ENCODE data around the gene CREM.

Gene CREM

GRCh38 chr10:35188954-35189353 lies 62.3 kb downstream of the CREM start:
- H3K9ac ChIP-seq (ENCODE audit: low read depth in 1 of 2, low read length in 2 of 2) = no peak overlapping the region
- no peak overlapping the region for H3K27ac ChIP-seq (ENCODE audit: low read depth, low read length)
- H3K4me1 ChIP-seq (ENCODE audit: control insufficient read depth in 1 of 2, insufficient read depth in 2 of 2, low read length in 2 of 2) = no peaks in the 10 kb centered on the region
- no peak overlapping the region for H3K4me3 ChIP-seq (ENCODE audit: low read depth in 1 of 2, low read length in 2 of 2)
- no peaks in the 10 kb centered on the region for H3K9me3 ChIP-seq (ENCODE audit: control insufficient read depth in 1 of 2, low read length in 2 of 2)
- H3K27me3 ChIP-seq (ENCODE audit: control insufficient read depth in 1 of 2, insufficient read depth in 2 of 2, low read length in 2 of 2) = no peaks in the 10 kb centered on the region
- H3K36me3 ChIP-seq (ENCODE audit: control insufficient read depth in 1 of 2, insufficient read depth in 2 of 2, low read length in 2 of 2) = no peaks in the 10 kb centered on the region

- Histone ChIP-seq H3K9ac (ENCODE audit: low read depth in 1 of 2, low read length in 2 of 2) (no peak overlapping the region), H3K27me3 (ENCODE audit: control insufficient read depth in 1 of 2, insufficient read depth in 2 of 2, low read length in 2 of 2) (no peaks in the 10 kb centered on the region), H3K4me1 (ENCODE audit: control insufficient read depth in 1 of 2, insufficient read depth in 2 of 2, low read length in 2 of 2) (no peaks in the 10 kb centered on the region), H3K4me3 (ENCODE audit: low read depth in 1 of 2, low read length in 2 of 2) (no peak overlapping the region), H3K9me3 (ENCODE audit: control insufficient read depth in 1 of 2, low read length in 2 of 2) (no peaks in the 10 kb centered on the region), H3K27ac (ENCODE audit: low read depth, low read length) (no peak overlapping the region), H3K36me3 (ENCODE audit: control insufficient read depth in 1 of 2, insufficient read depth in 2 of 2, low read length in 2 of 2) (no peaks in the 10 kb centered on the region)
These were observed 64.9 kb downstream of the CREM start for GRCh38 chr10:35191523-35191922.

GRCh38 chr10:35192645-35193249 lies 66.1 kb downstream of the CREM start:
- H3K27ac ChIP-seq (ENCODE audit: low read depth, low read length) = no peak overlapping the region
- H3K27me3 ChIP-seq (ENCODE audit: control insufficient read depth in 1 of 2, insufficient read depth in 2 of 2, low read length in 2 of 2) = no peaks in the 10 kb centered on the region
- H3K9ac ChIP-seq (ENCODE audit: low read depth in 1 of 2, low read length in 2 of 2) = no peak overlapping the region
- no peaks in the 10 kb centered on the region for H3K9me3 ChIP-seq (ENCODE audit: control insufficient read depth in 1 of 2, low read length in 2 of 2)
- H3K36me3 ChIP-seq (ENCODE audit: control insufficient read depth in 1 of 2, insufficient read depth in 2 of 2, low read length in 2 of 2) = no peaks in the 10 kb centered on the region
- no peak overlapping the region for H3K4me3 ChIP-seq (ENCODE audit: low read depth in 1 of 2, low read length in 2 of 2)
- no peaks in the 10 kb centered on the region for H3K4me1 ChIP-seq (ENCODE audit: control insufficient read depth in 1 of 2, insufficient read depth in 2 of 2, low read length in 2 of 2)

- no peak overlapping the region for H3K27ac ChIP-seq (ENCODE audit: low read depth, low read length)
- H3K4me3 ChIP-seq (ENCODE audit: low read depth in 1 of 2, low read length in 2 of 2) = no peak overlapping the region
- H3K9me3 ChIP-seq (ENCODE audit: control insufficient read depth in 1 of 2, low read length in 2 of 2) = no peaks in the 10 kb centered on the region
- H3K36me3 ChIP-seq (ENCODE audit: control insufficient read depth in 1 of 2, insufficient read depth in 2 of 2, low read length in 2 of 2) = no peaks in the 10 kb centered on the region
- no peak overlapping the region for H3K9ac ChIP-seq (ENCODE audit: low read depth in 1 of 2, low read length in 2 of 2)
- no peaks in the 10 kb centered on the region for H3K4me1 ChIP-seq (ENCODE audit: control insufficient read depth in 1 of 2, insufficient read depth in 2 of 2, low read length in 2 of 2)
- no peaks in the 10 kb centered on the region for H3K27me3 ChIP-seq (ENCODE audit: control insufficient read depth in 1 of 2, insufficient read depth in 2 of 2, low read length in 2 of 2)
These were observed 67.8 kb downstream of the CREM start for GRCh38 chr10:35194471-35194870.

- Histone ChIP-seq H3K27ac (ENCODE audit: low read depth, low read length) (peak overlapping the region; percentile 88), H3K4me3 (ENCODE audit: low read depth in 1 of 2, low read length in 2 of 2) (no peak overlapping the region), H3K9ac (ENCODE audit: low read depth in 1 of 2, low read length in 2 of 2) (peak overlapping the region in 1 of 2 donors; percentile 81), H3K27me3 (ENCODE audit: control insufficient read depth in 1 of 2, insufficient read depth in 2 of 2, low read length in 2 of 2) (no peaks in the 10 kb centered on the region), H3K9me3 (ENCODE audit: control insufficient read depth in 1 of 2, low read length in 2 of 2) (no peaks in the 10 kb centered on the region), H3K4me1 (ENCODE audit: control insufficient read depth in 1 of 2, insufficient read depth in 2 of 2, low read length in 2 of 2) (no peaks in the 10 kb centered on the region), H3K36me3 (ENCODE audit: control insufficient read depth in 1 of 2, insufficient read depth in 2 of 2, low read length in 2 of 2) (no peaks in the 10 kb centered on the region)
These were observed 68.3 kb downstream of the CREM start for GRCh38 chr10:35194906-35195305.

- no peaks in the 10 kb centered on the region for H3K9me3 ChIP-seq (ENCODE audit: control insufficient read depth in 1 of 2, low read length in 2 of 2)
- H3K9ac ChIP-seq (ENCODE audit: low read depth in 1 of 2, low read length in 2 of 2) = peak overlapping the region; percentile 59 to 81
- H3K27me3 ChIP-seq (ENCODE audit: control insufficient read depth in 1 of 2, insufficient read depth in 2 of 2, low read length in 2 of 2) = no peaks in the 10 kb centered on the region
- H3K4me1 ChIP-seq (ENCODE audit: control insufficient read depth in 1 of 2, insufficient read depth in 2 of 2, low read length in 2 of 2) = no peaks in the 10 kb centered on the region
- H3K27ac ChIP-seq (ENCODE audit: low read depth, low read length) = peak overlapping the region; percentile 88
- H3K36me3 ChIP-seq (ENCODE audit: control insufficient read depth in 1 of 2, insufficient read depth in 2 of 2, low read length in 2 of 2) = no peaks in the 10 kb centered on the region
- peak overlapping the region; percentile 72 for H3K4me3 ChIP-seq (ENCODE audit: low read depth in 1 of 2, low read length in 2 of 2)
These were observed 69.0 kb downstream of the CREM start for GRCh38 chr10:35195361-35196306.

- no peak overlapping the region for H3K27ac ChIP-seq (ENCODE audit: low read depth, low read length)
- no peak overlapping the region for H3K9ac ChIP-seq (ENCODE audit: low read depth in 1 of 2, low read length in 2 of 2)
- H3K9me3 ChIP-seq (ENCODE audit: control insufficient read depth in 1 of 2, low read length in 2 of 2) = no peaks in the 10 kb centered on the region
These were observed 73.8 kb downstream of the CREM start for GRCh38 chr10:35200487-35200886.

GRCh38 chr10:35201234-35201633 lies 74.6 kb downstream of the CREM start:
- Histone ChIP-seq H3K4me3 (ENCODE audit: low read depth in 1 of 2, low read length in 2 of 2) (no peak overlapping the region), H3K27ac (ENCODE audit: low read depth, low read length) (no peak overlapping the region), H3K9me3 (ENCODE audit: control insufficient read depth in 1 of 2, low read length in 2 of 2) (no peaks in the 10 kb centered on the region), H3K9ac (ENCODE audit: low read depth in 1 of 2, low read length in 2 of 2) (no peak overlapping the region), H3K27me3 (ENCODE audit: control insufficient read depth in 1 of 2, insufficient read depth in 2 of 2, low read length in 2 of 2) (no peaks in the 10 kb centered on the region), H3K4me1 (ENCODE audit: control insufficient read depth in 1 of 2, insufficient read depth in 2 of 2, low read length in 2 of 2) (no peaks in the 10 kb centered on the region), H3K36me3 (ENCODE audit: control insufficient read depth in 1 of 2, insufficient read depth in 2 of 2, low read length in 2 of 2) (no peaks in the 10 kb centered on the region)

More at GRCh38 chr10:35200487-35200886, 73.8 kb downstream of the CREM start:
- Histone ChIP-seq H3K36me3 (ENCODE audit: control insufficient read depth in 1 of 2, insufficient read depth in 2 of 2, low read length in 2 of 2) (no peaks in the 10 kb centered on the region), H3K27me3 (ENCODE audit: control insufficient read depth in 1 of 2, insufficient read depth in 2 of 2, low read length in 2 of 2) (no peaks in the 10 kb centered on the region), H3K4me1 (ENCODE audit: control insufficient read depth in 1 of 2, insufficient read depth in 2 of 2, low read length in 2 of 2) (no peaks in the 10 kb centered on the region), H3K4me3 (ENCODE audit: low read depth in 1 of 2, low read length in 2 of 2) (no peak overlapping the region)

- H3K36me3 ChIP-seq (ENCODE audit: control insufficient read depth in 1 of 2, insufficient read depth in 2 of 2, low read length in 2 of 2) = no peaks in the 10 kb centered on the region
- no peaks in the 10 kb centered on the region for H3K9me3 ChIP-seq (ENCODE audit: control insufficient read depth in 1 of 2, low read length in 2 of 2)
- no peaks in the 10 kb centered on the region for H3K27me3 ChIP-seq (ENCODE audit: control insufficient read depth in 1 of 2, insufficient read depth in 2 of 2, low read length in 2 of 2)
- H3K9ac ChIP-seq (ENCODE audit: low read depth in 1 of 2, low read length in 2 of 2) = no peak overlapping the region
- no peak overlapping the region for H3K4me3 ChIP-seq (ENCODE audit: low read depth in 1 of 2, low read length in 2 of 2)
- no peak overlapping the region for H3K27ac ChIP-seq (ENCODE audit: low read depth, low read length)
- H3K4me1 ChIP-seq (ENCODE audit: control insufficient read depth in 1 of 2, insufficient read depth in 2 of 2, low read length in 2 of 2) = no peaks in the 10 kb centered on the region
These were observed 75.4 kb downstream of the CREM start for GRCh38 chr10:35202050-35202449.

GRCh38 chr10:35203745-35204144 lies 77.1 kb downstream of the CREM start:
- Histone ChIP-seq H3K9ac (ENCODE audit: low read depth in 1 of 2, low read length in 2 of 2) (no peak overlapping the region), H3K4me3 (ENCODE audit: low read depth in 1 of 2, low read length in 2 of 2) (no peak overlapping the region), H3K9me3 (ENCODE audit: control insufficient read depth in 1 of 2, low read length in 2 of 2) (no peaks in the 10 kb centered on the region), H3K4me1 (ENCODE audit: control insufficient read depth in 1 of 2, insufficient read depth in 2 of 2, low read length in 2 of 2) (no peaks in the 10 kb centered on the region), H3K27ac (ENCODE audit: low read depth, low read length) (no peak overlapping the region), H3K36me3 (ENCODE audit: control insufficient read depth in 1 of 2, insufficient read depth in 2 of 2, low read length in 2 of 2) (no peaks in the 10 kb centered on the region), H3K27me3 (ENCODE audit: control insufficient read depth in 1 of 2, insufficient read depth in 2 of 2, low read length in 2 of 2) (no peaks in the 10 kb centered on the region)

Measured in duodenal mucosa (tissue), 2 donors.